Upper lobe of left lung (tissue), 6 donors: ENCODE measurements around the gene CDC25A. TPM values are rescaled to one million over a fixed set of nuclear protein-coding genes. Genes with fewer than 3 reads are reported as not detected.

Experiments
- ATAC-seq, 2 donors: fragments of 200-7000 bp; cut with Tn5 transposase; one replicate each; pipeline ENCODE4 v1.9.1; 2022; ENCODE audit warnings: mild to moderate bottlenecking in 2 of 2, moderate library complexity in 2 of 2; ENCODE audit not compliant: low FRiP score in 2 of 2
- DNase-seq, 2 donors: peaks; one replicate each; pipeline ENCODE4 v3.0.0-alpha.2; 2019 to 2020
- H3K27ac ChIP-seq, 4 donors: fragments of 200-600 bp; sonication (generic); one replicate each; pipeline ENCODE4 v1.5.1; 2016 to 2019
- H3K27me3 ChIP-seq, 4 donors: fragments of 200-600 bp; sonication (generic); one replicate each; pipeline ENCODE4 v1.5.1; 2017 to 2019
- H3K36me3 ChIP-seq, 4 donors: fragments of 200-600 bp; sonication (generic); one replicate each; pipeline ENCODE4 v1.5.1; 2016 to 2019
- H3K4me1 ChIP-seq, 4 donors: fragments of 200-600 bp; sonication (generic); one replicate each; pipeline ENCODE4 v1.5.1; 2018 to 2019
- H3K4me3 ChIP-seq, 4 donors: fragments of 200-600 bp; sonication (generic); one replicate each; pipeline ENCODE4 v1.5.1; 2017 to 2019; ENCODE audit warnings: mild to moderate bottlenecking in 2 of 4, moderate library complexity in 1 of 4
- H3K9me3 ChIP-seq, 4 donors: fragments of 200-600 bp; sonication (generic); one replicate each; pipeline ENCODE4 v1.5.1; 2018 to 2019
- EP300 ChIP-seq, 4 donors: sonication (generic); formaldehyde crosslinking; IDR thresholded peaks; one replicate each; pipeline ENCODE4 v1.5.1; 2017; ENCODE audit warnings: antibody characterized with exemption in 4 of 4, control low read depth in 2 of 4
- POLR2A ChIP-seq, 4 donors: fragments of 450-650 bp; IDR thresholded peaks; one replicate each; pipeline ENCODE4 v1.5.1; 2016 to 2017; ENCODE audit warnings: antibody characterized with exemption in 4 of 4, mild to moderate bottlenecking in 2 of 4
- POLR2AphosphoS5 ChIP-seq, 2 donors: sonication (generic); formaldehyde crosslinking; IDR thresholded peaks; one replicate each; pipeline ENCODE4 v1.5.1; 2017; ENCODE audit warnings: antibody characterized with exemption in 2 of 2
- WGBS, 2 donors: methylation state at CpG; one replicate each; pipeline ENCODE4 v1.1.5; 2017 to 2018; 5-methylcytosine and 5-hydroxymethylcytosine counted together
- total RNA-seq, 6 donors: library from RNA; depleted of rRNA in 4 of 6; stranded (reverse); fragments of >200 nt in 4 of 6; gene quantifications; one replicate each; pipeline versions ENCODE4 v1.1.0 to v1.2.1, GENCODE V29; 2016 to 2021
- TF ChIP-seq, protein P1 (sequence below), 6 experiments: fragments of 450-650 bp in 4 of 6; fragments of 200-600 bp in 2 of 6; sonication (generic) in 2 of 6; IDR thresholded peaks; one replicate each; pipeline ENCODE4 v1.5.1; 2016 to 2019; ENCODE audit warnings: antibody characterized with exemption in 6 of 6
- donor health status: DM: no; HTN: no; CAD: no; lungs with moderate emphysema.
- donor health status: DM: no; HTN: yes; CAD: no; lungs with severe emphysema.

Gene CDC25A
- total RNA-seq, 6 donors from 2014 or later, result 0.30 to 1.5 (median 0.93) TPM; not detected in 2

DNA sequence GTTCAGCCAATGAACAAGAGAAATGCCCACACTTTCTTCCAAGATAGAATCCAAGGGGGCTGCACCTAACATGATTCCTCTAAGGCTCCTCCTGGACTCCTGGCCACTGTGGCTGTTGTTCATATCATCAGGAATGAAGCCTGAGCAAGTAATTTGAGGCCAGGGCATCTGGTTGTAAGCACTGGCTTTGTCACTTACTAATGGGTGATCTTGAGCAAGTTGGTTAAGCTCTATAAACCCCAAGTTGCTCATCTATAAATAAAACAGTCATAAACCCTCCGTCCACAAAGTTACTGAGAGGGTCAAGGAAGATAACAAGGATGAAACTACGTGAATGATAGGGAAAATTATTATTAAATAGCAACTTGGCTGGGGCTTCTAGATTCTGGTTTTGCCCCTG lies 58.3 kb downstream of the CDC25A start:
- WGBS, 2 donors, result 59 to 69% methylated on average over 2 of the region's 2 CpGs
- Histone ChIP-seq H3K36me3 (no peaks in the 10 kb centered on the region), H3K4me3 (no peak overlapping the region), H3K4me1 (peaks cover 17 to 22% (median 19%) of the 10 kb centered on the region in 4 donors), H3K27me3 (no peaks in the 10 kb centered on the region), H3K9me3 (no peaks in the 10 kb centered on the region), H3K27ac (peak overlapping the region; percentile 73 to 85 (median 80))
- no peak for ATAC-seq
- no peak for DNase-seq
- TF ChIP-seq POLR2A (IDR thresholded peaks at IDR 0.05), result no peak
- TF ChIP-seq, protein P1, sequence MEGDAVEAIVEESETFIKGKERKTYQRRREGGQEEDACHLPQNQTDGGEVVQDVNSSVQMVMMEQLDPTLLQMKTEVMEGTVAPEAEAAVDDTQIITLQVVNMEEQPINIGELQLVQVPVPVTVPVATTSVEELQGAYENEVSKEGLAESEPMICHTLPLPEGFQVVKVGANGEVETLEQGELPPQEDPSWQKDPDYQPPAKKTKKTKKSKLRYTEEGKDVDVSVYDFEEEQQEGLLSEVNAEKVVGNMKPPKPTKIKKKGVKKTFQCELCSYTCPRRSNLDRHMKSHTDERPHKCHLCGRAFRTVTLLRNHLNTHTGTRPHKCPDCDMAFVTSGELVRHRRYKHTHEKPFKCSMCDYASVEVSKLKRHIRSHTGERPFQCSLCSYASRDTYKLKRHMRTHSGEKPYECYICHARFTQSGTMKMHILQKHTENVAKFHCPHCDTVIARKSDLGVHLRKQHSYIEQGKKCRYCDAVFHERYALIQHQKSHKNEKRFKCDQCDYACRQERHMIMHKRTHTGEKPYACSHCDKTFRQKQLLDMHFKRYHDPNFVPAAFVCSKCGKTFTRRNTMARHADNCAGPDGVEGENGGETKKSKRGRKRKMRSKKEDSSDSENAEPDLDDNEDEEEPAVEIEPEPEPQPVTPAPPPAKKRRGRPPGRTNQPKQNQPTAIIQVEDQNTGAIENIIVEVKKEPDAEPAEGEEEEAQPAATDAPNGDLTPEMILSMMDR (IDR thresholded peaks at IDR 0.05), result no peak
- TF ChIP-seq POLR2AphosphoS5 (IDR thresholded peaks at IDR 0.05), result no peak
- no peak for TF ChIP-seq EP300 (IDR thresholded peaks at IDR 0.05)

DNA sequence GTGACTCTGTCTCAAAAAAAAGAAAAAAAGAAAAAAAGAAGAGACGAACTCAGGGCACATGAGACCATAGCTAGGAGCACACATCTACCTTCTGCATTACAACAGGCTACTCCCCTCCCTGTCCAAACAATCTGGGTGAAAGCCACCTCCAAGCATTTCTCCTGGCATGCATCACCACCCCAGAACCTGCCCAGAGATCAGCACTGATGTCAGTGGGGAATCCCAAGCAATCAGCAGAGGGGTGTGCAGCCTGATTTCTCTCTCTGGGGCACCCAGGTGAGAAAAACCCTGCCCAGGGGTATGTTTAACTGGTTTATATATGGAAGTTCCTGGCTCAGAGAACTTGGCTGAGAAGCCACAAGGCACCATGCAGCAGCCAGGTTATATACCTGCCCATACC lies 59.4 kb downstream of the CDC25A start:
- no peak for ATAC-seq
- Histone ChIP-seq H3K4me3 (no peak overlapping the region), H3K27ac (no peak overlapping the region)

DNA sequence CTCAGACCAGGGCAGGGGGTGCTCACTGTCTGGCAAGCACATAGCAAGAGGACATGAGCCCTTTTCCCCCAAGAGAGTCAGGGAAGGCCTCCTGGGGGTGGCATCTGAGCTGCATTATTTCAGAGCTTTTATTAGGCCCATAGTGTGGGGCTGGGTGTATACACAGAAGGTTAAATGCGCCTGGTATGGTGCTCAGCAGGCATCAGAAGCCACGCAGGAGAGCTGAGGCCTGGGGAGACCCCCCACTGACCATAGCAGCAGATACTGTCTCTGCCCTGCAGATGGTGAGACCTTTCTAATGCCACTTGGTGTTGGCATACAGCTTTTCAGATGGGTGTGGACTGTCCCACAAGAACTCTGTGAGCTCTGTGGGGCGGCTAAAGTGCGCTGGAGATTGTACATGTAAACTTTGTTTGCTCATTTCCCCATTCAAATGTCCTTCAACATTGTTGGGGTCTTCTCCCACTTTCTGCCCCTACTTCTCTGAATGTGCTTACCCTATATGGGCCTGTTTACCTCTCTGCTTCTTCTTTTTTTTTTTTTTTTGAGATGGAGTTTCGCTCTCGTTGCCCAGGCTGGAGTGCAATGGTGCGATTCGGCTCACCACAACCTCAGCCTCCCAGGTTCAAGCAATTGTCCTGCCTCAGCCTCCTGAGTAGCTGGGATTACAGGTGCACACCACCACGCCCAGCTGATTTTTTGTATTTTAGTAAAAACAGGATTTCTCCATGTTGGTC lies 62.2 kb downstream of the CDC25A start:
- no peaks in the 10 kb centered on the region for H3K36me3 ChIP-seq
- H3K27me3 ChIP-seq, result no peaks in the 10 kb centered on the region
- DNase-seq, result no peak
- peaks cover 8 to 15% (median 11%) of the 10 kb centered on the region in 4 donors for H3K4me1 ChIP-seq
- WGBS, 2 donors, result 91 to 95% methylated on average over 7 to 9 of the region's 9 CpGs
- H3K9me3 ChIP-seq, result no peaks in the 10 kb centered on the region
- no peak overlapping the region for H3K4me3 ChIP-seq
- TF ChIP-seq POLR2A (IDR thresholded peaks at IDR 0.05) (no peak), EP300 (IDR thresholded peaks at IDR 0.05) (no peak), POLR2AphosphoS5 (IDR thresholded peaks at IDR 0.05) (no peak)
- TF ChIP-seq, protein P1 (IDR thresholded peaks at IDR 0.05), result no peak
- H3K27ac ChIP-seq, result no peak overlapping the region
- no peak for ATAC-seq

More for the DNA sequence above, 59.4 kb downstream of the CDC25A start:
- no peaks in the 10 kb centered on the region for H3K9me3 ChIP-seq
- TF ChIP-seq, protein P1 (IDR thresholded peaks at IDR 0.05), result no peak
- TF ChIP-seq POLR2AphosphoS5 (IDR thresholded peaks at IDR 0.05) (no peak), POLR2A (IDR thresholded peaks at IDR 0.05) (no peak), EP300 (IDR thresholded peaks at IDR 0.05) (no peak)
- DNase-seq, result no peak
- H3K27me3 ChIP-seq, result no peaks in the 10 kb centered on the region
- H3K36me3 ChIP-seq, result no peaks in the 10 kb centered on the region
- H3K4me1 ChIP-seq, result peaks cover 17 to 22% (median 19%) of the 10 kb centered on the region in 4 donors
- 90 to 100% methylated on average over 1 of the region's 1 CpG for WGBS, 2 donors

DNA sequence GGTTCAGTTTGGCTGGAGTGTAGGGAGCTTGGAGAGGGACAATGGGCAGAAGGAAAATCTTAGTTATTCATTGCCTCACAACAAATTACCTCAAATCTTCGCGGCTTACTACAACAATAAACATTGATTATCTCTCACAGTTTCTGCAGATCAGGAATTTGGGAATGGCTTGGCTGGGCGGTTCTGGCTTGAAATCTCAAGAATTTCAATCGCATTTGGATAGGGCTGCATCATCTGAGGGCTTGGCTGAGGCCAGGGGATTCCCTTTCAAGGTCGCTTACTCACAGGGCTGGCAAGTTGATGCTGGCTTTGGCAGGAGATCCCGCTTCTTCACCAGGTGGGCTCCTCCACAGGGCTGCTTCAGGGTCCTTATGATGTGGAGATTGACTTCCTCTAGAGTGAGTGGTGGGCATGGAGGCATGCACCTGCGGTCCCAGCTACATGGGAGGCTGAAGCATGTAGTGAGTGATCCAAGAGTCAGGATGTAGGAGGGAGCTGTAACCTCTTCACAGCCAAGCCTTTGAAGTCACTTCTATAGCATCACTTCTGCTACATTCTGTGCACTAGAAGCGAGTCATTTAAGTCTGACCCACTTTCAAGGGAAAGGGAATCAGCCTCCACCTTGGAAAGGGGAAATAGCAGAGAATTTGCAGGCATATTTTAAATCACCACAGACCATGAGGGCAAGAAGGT lies 63.1 kb downstream of the CDC25A start:
- DNase-seq (no peak), ATAC-seq (peak; percentile 41 to 90)
- no peak overlapping the region for H3K27ac ChIP-seq
- WGBS, 2 donors, result 81 to 91% methylated on average over 8 of the region's 8 CpGs
- no peaks in the 10 kb centered on the region for H3K9me3 ChIP-seq
- H3K27me3 ChIP-seq, result no peaks in the 10 kb centered on the region
- peaks cover 0 to 6% (median 5%) of the 10 kb centered on the region in 4 donors for H3K4me1 ChIP-seq
- no peaks in the 10 kb centered on the region for H3K36me3 ChIP-seq
- TF ChIP-seq, protein P1 (IDR thresholded peaks at IDR 0.05), result no peak
- TF ChIP-seq POLR2A (IDR thresholded peaks at IDR 0.05) (no peak), EP300 (IDR thresholded peaks at IDR 0.05) (no peak), POLR2AphosphoS5 (IDR thresholded peaks at IDR 0.05) (no peak)
- H3K4me3 ChIP-seq, result no peak overlapping the region
